Nephron progenitor cell (in vitro differentiated cells): ENCODE results near the gene NFATC1.

Experiments
- DNase-seq: peaks from one replicate; pipeline ENCODE4 v3.0.0; 2021
- H3K27ac Mint-ChIP-seq: 2 replicates; pipeline ENCODE4 v1.8.0; 2021; ENCODE audit warnings: mild to moderate bottlenecking, moderate library complexity, mixed read lengths
- H3K27me3 Mint-ChIP-seq: 2 replicates; pipeline ENCODE4 v1.8.0; 2021; ENCODE audit warnings: mild to moderate bottlenecking, low read depth, mixed read lengths; ENCODE audit not compliant: poor library complexity
- H3K36me3 Mint-ChIP-seq: 2 replicates; pipeline ENCODE4 v1.8.0; 2021; ENCODE audit warnings: low read depth, mixed read lengths
- H3K4me1 Mint-ChIP-seq: 2 replicates; pipeline ENCODE4 v1.8.0; 2021; ENCODE audit warnings: mixed read lengths
- H3K4me3 Mint-ChIP-seq: 2 replicates; pipeline ENCODE4 v1.8.0; 2021; ENCODE audit warnings: mild to moderate bottlenecking, moderate library complexity, mixed read lengths
- H3K9me3 Mint-ChIP-seq: 2 replicates; pipeline ENCODE4 v1.8.0; 2021; ENCODE audit warnings: mild to moderate bottlenecking, moderate library complexity, mixed read lengths
- CTCF ChIP-seq: fragments of 200-600 bp; sonication (generic); IDR thresholded peaks from 2 replicates; pipeline ENCODE4 v1.5.0; 2021; ENCODE audit warnings: antibody characterized with exemption

Gene NFATC1

DNA sequence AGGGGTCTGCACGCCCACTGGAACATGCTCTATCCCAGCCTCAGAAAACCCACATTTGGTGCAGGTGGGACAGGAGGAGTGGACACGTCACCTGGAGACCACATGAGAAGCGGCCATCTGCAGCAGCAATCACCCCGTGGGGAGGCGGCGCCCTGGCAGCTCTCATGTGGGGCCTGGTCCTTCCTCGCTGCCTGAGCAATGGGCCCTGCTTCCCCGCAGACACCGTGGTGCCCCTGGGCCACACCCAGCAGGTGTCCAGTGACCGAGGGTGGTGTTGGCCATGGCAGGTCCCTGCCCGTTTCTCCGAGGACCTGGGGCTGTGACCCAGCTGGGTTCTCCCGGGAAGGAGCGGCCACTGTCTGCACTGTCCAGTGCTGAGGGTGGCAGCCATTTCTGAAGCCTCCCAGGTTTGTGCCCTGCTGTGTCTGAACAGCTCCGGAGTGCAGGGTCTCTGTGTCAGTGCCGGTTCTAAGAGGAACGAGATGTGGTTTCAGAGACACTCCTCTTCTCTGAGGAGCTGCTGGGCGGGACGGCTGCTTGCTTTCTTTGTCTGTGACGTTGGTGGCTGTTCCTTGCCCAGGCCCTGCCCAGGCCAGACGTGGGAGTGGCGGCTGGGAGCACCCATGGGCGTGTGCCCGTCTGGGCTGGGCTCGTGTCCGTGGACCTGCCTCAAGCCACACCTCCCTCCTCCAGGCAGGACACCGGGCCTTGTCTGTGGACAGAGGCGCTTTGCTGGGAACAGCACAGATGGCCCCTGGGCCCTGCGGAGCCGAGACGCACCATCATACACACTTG is 44.8 kb downstream of the NFATC1 start:
- no peak for DNase-seq
- no peak for TF ChIP-seq CTCF

DNA sequence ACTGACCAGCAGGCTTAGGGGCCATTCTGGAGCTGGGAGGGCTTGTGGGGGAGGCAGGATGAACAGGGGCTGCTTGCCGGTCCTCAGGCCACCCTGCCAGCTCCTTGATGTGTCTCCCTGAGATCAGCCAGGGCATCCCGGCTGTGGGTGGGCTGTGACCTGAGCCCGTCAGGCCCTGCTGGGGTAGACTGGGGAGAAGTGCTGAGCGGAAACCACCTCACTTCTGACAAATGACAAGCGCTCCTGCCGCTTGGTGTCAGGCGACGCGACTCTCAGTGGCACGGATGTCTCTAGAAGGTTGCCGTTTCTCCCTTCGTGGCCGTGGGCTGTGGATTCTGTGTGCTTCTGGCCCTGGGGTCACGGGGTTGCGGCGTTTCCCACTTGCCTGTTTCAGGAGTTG is 45.7 kb downstream of the NFATC1 start:
- Mint-ChIP-seq H3K9me3 (no peaks in the 10 kb centered on the region), H3K36me3 (no peaks in the 10 kb centered on the region), H3K27me3 (no peaks in the 10 kb centered on the region), H3K4me3 (no peak overlapping the region), H3K4me1 (peaks cover 65% of the 10 kb centered on the region), H3K27ac (peak overlapping the region; percentile 68)
- DNase-seq = peak; percentile 28
- TF ChIP-seq CTCF = no peak

More for the DNA sequence above, 44.8 kb downstream of the NFATC1 start:
- Mint-ChIP-seq H3K36me3 (no peaks in the 10 kb centered on the region), H3K27me3 (no peaks in the 10 kb centered on the region), H3K4me1 (peaks cover 61% of the 10 kb centered on the region), H3K4me3 (no peak overlapping the region), H3K27ac (no peak overlapping the region), H3K9me3 (no peaks in the 10 kb centered on the region)

DNA sequence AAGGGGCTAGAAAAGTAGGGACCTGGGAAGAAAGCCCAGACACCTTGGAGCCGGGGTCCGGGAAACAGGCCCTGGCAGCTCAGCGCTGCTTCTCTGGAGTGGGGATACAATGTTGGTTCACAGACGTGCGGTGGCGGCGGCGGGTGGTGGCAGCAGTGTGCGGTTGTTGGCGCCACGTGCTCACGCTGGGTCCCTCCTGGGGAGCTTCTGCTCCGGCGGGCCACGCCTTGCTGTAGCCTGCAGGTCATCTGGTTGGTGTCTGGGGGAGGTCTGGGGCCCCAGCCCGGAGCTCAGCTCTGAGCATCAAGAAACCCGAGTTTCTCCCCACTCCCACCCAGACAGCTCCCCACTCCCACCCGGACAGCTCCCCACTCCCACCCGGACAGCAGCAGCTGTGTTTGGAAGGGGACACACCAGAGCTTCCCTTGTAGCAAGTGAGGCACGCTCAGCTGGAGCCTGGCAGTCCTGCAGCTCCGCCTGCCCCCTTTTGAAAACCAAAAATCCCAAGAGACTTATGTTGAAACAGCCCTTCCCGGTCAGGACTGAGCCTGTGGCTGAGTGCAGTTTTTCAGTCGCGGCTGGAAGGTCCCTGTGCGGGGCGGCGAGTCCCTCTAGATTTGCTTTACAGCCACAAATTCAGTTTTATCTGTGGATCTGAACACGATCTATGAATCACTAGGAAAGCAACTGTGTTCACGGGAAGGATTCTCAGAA is 46.9 kb downstream of the NFATC1 start:
- H3K4me3 Mint-ChIP-seq = no peak overlapping the region
- peaks cover 70% of the 10 kb centered on the region for H3K4me1 Mint-ChIP-seq
- H3K27ac Mint-ChIP-seq = no peak overlapping the region
- no peaks in the 10 kb centered on the region for H3K9me3 Mint-ChIP-seq
- no peak for TF ChIP-seq CTCF
- no peaks in the 10 kb centered on the region for H3K27me3 Mint-ChIP-seq
- H3K36me3 Mint-ChIP-seq = no peaks in the 10 kb centered on the region
- DNase-seq = no peak

DNA sequence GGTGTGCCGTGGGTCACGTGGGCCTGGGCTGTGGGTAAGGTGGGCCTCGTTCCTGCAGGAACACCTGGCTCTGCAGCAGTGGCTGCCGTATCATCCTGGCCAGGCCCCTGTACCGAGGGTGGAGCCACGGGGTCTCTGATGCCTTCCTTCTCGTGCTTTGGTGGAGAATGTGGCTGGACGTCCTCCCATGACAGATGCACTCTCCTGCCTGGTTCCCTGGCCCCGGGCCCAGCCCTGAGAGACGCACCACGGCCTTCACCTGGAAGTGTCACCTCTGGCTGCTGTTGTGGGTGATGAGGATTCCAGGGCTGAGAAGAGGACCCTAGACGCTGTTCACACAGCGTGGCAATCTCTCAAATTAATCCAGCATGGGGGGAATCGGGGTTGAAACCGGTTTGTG is 49.5 kb downstream of the NFATC1 start:
- Mint-ChIP-seq H3K4me1 (peaks cover 61% of the 10 kb centered on the region), H3K9me3 (no peaks in the 10 kb centered on the region), H3K27ac (no peak overlapping the region), H3K27me3 (no peaks in the 10 kb centered on the region), H3K4me3 (no peak overlapping the region), H3K36me3 (no peaks in the 10 kb centered on the region)
- TF ChIP-seq CTCF = no peak
- DNase-seq = no peak

DNA sequence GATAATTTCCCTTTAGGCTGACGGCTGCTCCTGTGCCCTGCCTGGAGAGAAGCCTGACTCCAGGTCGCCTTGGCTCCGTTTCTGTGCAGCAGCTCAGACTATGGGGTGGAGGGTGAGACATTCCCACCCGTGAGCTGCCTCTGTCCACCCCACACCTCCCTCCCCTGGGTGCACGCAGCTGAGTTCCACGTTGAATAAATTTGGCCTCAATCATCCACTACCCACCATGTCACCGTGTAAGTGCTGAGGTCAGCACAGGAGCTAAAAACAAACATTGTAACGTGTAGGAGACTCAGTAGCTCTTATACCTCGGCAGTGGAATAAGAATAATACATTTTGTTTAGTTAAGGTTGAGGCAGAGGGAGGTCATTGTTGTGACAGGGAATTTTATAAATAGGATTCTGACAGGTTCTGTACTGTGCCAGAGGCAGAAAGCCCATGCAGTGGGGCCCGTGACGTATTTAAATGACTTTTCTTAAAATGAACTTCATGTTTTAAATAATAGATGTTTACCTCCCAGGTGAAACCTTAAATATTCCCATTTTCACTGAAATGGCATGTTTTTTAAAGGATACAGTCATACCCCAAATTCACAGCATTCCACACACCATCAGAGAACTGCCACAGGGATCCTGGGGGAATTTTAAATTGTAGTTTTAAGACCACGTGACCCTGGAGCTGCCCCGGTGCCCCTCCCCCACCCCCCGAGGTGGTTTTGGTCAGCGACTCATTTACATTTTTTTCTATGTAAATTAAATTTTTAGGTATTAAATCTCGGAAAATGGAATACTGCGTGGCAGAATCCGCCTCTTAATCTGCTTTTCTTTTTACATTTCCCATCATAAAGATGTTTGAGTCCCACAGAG is 50.2 kb downstream of the NFATC1 start:
- Mint-ChIP-seq H3K36me3 (no peaks in the 10 kb centered on the region), H3K27me3 (no peaks in the 10 kb centered on the region), H3K27ac (peak overlapping the region; percentile 83), H3K4me1 (peaks cover 60% of the 10 kb centered on the region), H3K4me3 (no peak overlapping the region), H3K9me3 (no peaks in the 10 kb centered on the region)
- no peak for TF ChIP-seq CTCF
- no peak for DNase-seq
